Medulla oblongata (tissue), 1 donor: ENCODE results near the gene TACC2.
"Not testable (repeated sequence)": the region's sequence is repeated elsewhere in the genome, so short reads cannot be mapped to it uniquely, and the experiment has no call there.

Source experiments
- DNase-seq: peaks from one replicate; pipeline ENCODE4 v3.0.0-alpha.2; 2015; ENCODE audit errors: extremely low spot score

Gene TACC2

DNA sequence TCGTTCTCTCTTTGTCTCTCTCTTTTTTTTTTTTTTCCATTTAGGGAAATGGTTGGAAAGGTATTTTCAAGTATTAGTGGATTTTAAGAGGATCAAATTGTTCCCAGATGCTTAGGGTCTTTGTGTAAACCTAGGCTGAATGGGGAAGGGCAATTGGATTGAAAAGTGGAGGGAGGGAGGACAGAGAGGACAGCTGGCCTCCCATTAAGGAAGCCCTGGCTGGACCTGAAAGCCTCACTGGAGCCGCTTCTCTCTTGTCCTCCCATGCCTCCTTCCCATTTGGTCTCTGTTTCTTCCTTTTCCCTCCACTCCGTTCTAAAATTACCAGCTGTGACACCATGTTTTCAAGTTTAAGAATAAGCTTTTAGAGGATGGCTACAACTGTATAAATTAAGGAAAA, 104.1 kb downstream of the TACC2 start:
- DNase-seq, result no peak

DNA sequence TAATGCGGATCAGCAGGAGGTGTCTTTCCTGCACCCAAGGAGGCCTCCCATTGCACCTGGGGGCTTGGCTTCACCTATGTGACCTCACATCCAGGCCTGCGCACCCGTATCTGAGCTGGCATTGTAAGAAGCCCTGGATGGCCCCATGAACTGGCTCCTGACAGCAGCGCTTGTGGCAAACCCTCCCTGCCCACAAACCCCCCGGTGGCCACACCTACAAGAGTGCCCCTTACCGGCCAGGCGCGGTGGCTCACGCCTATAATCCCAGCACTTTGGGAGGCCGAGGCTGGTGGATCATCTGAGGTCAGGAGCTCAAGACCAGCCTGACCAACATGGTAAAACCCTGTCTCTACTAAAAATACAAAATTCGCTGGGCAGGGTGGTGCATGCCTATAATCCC, 107.2 kb downstream of the TACC2 start:
- not testable (repeated sequence) for DNase-seq

DNA sequence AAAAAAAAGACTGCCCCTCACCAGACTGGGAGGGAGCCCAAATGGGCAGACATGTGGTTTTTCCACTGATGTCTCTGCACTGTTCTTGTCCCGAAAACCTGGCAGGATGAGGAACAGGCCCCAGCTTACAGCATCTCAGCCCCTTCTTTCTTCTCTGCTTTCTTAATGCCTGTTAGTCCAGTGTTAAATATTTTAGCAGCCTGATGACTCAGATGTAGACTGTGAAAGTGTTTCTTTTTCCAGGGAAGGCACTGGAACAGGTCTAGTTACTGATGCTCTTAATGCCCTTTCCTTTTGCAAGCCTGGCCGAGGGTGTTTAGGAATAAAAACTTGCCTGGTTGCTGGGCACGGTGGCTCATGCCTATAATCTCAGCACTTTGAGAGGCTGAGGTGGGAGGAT, 107.7 kb downstream of the TACC2 start:
- no peak for DNase-seq

GRCh38 chr10:122097935-122098334, 109.0 kb downstream of the TACC2 start:
- no peak for DNase-seq

- no peak for DNase-seq
Measured at GRCh38 chr10:122098924-122099323, 110.0 kb downstream of the TACC2 start.

DNA sequence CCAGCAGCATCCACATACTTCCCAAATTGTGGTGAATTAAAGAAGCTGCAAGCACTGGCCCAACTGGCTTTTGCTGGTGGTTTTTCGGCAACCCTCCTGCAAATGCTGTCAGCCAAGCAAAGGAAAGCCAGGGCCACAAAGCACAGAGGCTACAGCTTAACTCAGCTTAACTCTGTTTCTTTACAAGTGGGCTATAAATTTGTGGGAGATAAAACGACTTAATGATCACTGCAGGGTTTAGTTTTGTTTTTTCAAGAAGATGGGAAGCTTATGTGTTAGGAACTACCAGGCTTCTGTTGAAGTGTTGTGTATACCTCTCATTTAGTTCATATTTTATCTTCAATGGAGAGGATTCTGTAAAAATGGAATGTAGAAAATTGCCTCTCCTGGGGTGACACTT, 110.6 kb downstream of the TACC2 start:
- DNase-seq, result no peak

GRCh38 chr10:122102146-122102868, 113.3 kb downstream of the TACC2 start:
- DNase-seq, result no peak

- no peak for DNase-seq
Measured at GRCh38 chr10:122102869-122103525, 114.0 kb downstream of the TACC2 start.

- DNase-seq, result no peak
Measured at GRCh38 chr10:122103592-122103991, 114.6 kb downstream of the TACC2 start.

- DNase-seq, result not testable (repeated sequence)
Measured at GRCh38 chr10:122108786-122109185, 119.8 kb downstream of the TACC2 start.

DNA sequence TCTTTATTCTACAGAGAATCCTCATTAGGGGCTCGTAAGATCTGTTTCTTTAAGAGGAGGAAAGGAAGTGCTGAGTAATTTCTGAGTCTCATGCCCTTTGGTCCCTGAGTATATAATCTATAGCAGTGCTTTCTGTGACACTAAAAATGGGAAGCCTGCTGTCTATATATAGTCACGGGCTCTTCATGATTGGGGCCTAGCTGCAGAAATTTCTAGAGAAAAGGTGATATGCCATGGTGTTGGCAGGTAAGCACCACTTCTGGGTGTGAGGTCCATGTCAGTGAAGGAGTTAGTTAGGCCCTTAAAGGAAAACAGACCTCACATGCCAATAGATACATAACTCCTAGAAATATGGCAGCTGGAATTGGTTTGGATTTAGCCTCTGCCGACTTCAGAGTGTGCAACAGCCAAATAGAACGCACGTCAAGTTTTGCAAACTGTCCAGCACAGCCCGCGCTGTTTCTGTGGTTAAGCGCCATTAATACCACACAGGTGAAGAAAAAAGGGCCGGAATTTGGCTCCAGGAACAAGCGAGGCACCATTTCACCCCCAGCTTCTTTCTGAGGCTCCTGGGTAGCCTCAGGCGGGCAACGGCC, 123.2 kb downstream of the TACC2 start:
- no peak for DNase-seq

GRCh38 chr10:122112625-122113160, 123.7 kb downstream of the TACC2 start:
- DNase-seq, result peak; percentile 25

- peak; percentile 9 for DNase-seq
Measured at GRCh38 chr10:122113161-122113944, 124.4 kb downstream of the TACC2 start.

GRCh38 chr10:122113945-122114747, 125.2 kb downstream of the TACC2 start:
- DNase-seq, result no peak

DNA sequence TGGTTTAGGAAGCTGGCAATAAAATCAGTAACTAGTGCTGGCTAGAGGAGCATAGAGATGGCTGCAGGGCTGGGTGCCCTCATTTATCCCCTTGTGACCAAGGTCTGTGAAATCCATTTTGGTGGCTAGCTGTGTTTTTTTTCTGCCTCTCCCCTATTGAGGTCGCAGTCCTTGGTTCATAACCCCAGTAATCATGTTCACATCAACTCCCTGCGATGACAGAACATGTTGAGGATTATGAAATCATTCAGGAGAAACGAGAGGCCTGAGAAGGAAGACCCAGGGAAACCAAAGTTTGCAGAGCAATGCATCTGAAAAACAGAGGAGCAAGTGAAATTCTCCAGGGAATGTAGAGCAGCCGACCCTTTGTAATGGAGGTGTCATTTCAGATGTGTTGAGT, 126.9 kb downstream of the TACC2 start:
- no peak for DNase-seq

DNA sequence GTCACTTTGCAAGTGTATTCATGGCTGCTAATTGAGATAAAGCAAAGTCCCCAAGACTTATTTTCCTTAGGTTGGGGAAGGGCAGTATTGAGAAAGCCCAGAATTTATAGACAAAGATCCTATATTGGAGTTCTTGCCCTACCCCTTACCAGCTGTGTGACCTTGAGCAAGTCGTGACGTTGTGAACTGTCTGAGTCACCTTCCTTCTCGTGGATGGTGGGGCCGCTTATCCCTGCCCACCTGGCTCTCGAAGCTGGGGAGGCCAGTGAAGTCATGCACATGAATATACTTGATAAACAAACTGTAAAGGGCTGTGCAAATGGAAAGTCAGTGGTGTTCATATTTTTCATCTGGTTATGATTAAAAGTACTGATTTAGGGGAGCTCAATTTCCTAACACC, 127.4 kb downstream of the TACC2 start:
- DNase-seq, result no peak

DNA sequence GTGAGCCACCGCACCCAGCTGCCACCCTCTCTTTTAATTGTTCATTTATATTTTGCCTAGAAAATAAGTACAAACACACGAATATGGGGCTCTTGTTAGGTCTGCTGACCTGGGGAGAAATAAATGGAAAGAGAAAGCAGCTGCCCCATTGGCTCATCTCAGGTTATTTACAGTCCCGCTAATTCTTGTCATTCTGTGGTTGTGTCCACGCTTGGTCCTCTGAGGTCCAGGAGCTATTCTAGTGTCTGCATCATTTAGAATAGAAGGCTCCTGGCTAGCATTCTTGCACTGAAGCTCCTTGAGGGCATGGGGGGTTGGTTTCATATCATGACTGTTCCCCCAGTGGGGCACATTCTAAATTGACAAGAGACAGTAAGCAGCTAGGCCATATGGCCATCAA, 128.5 kb downstream of the TACC2 start:
- DNase-seq, result no peak

DNA sequence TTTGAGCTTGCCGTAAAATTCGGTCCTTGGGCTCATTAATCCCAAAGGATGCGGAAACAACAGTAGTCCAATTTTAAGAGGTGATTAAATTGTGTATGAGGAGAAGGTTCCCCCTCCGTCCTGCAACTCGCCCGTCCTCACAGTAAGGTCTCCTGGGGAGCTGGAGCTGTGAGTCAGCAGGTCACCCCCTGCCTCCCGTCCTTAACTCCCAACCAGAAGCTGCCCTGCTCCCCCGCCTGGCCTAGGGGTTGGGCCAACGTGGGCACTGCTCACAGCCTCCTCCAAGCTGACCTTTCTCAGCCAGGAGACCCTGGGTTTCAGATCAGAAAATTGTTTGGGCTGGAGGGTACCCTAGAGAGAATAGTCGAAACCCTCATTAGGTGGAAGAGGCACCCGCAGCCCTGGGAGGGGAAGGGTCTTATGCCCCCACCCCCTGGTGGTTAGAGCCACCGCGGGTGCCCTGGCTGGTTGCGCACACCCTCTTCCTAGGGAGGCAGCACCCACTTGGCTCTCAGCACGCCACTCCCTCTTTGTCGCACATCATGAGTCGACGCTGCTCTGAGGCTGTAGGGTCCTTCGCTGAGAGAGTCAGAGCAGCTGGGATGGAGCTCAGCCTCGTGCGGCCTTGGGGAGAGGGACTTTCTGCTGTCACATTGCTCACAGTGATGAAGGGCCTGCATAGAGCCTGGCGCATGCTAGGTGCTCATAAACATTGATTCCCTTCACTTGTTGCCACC, 131.2 kb downstream of the TACC2 start:
- DNase-seq, result no peak

GRCh38 chr10:122121059-122121458, 132.1 kb downstream of the TACC2 start:
- DNase-seq, result no peak

DNA sequence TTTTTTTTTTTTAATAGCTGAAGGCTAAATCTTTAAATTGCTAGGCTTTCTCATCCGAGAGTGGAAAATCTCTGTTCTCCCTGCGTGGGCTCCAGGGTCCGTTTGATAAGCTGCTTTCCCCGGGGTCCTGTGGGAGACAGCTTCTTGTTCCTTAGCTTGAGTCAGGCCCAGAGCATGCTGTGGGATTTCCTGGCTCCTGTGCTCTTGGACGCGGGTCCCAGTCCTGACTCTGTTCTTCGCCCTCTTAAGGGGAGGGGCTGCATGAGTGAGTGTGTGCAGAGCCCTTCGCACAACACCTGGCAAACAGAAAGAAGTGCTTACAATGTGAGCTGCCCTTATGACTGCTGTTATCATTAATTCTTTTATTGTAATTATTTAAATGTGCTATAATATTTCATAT, 133.5 kb downstream of the TACC2 start:
- DNase-seq, result no peak

DNA sequence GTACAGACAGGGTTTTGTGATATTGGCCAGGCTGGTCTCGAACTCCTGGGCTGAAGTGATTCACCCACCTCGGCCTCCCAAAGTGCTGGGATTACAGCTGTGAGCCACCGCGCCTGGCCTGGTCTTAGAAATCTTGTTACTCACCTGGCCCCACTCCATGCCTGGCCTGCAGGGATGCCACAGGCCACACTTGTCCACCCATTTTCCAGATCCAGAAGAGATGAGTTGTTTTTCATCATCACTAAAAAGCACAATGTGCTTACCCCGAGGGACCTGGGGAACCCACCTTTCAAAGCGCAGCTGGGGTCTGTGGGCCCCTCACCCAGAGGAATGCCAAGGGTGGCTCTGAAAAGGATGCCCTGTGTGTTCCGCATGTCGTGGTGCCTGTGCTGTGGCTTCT, 134.2 kb downstream of the TACC2 start:
- no peak for DNase-seq
